Urothelium cell line (cell line): ENCODE results near the gene CD300LF.

Source experiments
- DNase-seq: peaks from one replicate; pipeline ENCODE4 v3.0.0; 2011; ENCODE audit warnings: low spot score, mixed read lengths
- FAIRE-seq: peaks from 2 replicates; lab custom pipeline; 2011; peaks lifted over from hg19 to GRCh38; lab: Jason Lieb, UNC

Gene CD300LF

GRCh38 chr17:74647871-74648672 lies 64.7 kb downstream of the CD300LF start:
- FAIRE-seq = no peak

GRCh38 chr17:74646231-74646630 lies 66.5 kb downstream of the CD300LF start:
- FAIRE-seq (no peak), DNase-seq (peak; percentile 46)

More at GRCh38 chr17:74647871-74648672, 64.7 kb downstream of the CD300LF start:
- DNase-seq = no peak

GRCh38 chr17:74645010-74645409 lies 67.7 kb downstream of the CD300LF start:
- DNase-seq (no peak), FAIRE-seq (no peak)

- DNase-seq = no peak
- FAIRE-seq = no peak
Measured at GRCh38 chr17:74644419-74644818, 68.3 kb downstream of the CD300LF start.
